Measurements from ENCODE around the gene HSPH1. TPM values are rescaled to one million over a fixed set of nuclear protein-coding genes. Genes with fewer than 3 reads are reported as not detected.

Gene HSPH1
- total and polyA plus RNA-seq, 2 of the 8 experiments (the other 6 are each of a cell fraction or from before 2014, with no cell fraction given) = 14.2 to 145 TPM

DNA sequence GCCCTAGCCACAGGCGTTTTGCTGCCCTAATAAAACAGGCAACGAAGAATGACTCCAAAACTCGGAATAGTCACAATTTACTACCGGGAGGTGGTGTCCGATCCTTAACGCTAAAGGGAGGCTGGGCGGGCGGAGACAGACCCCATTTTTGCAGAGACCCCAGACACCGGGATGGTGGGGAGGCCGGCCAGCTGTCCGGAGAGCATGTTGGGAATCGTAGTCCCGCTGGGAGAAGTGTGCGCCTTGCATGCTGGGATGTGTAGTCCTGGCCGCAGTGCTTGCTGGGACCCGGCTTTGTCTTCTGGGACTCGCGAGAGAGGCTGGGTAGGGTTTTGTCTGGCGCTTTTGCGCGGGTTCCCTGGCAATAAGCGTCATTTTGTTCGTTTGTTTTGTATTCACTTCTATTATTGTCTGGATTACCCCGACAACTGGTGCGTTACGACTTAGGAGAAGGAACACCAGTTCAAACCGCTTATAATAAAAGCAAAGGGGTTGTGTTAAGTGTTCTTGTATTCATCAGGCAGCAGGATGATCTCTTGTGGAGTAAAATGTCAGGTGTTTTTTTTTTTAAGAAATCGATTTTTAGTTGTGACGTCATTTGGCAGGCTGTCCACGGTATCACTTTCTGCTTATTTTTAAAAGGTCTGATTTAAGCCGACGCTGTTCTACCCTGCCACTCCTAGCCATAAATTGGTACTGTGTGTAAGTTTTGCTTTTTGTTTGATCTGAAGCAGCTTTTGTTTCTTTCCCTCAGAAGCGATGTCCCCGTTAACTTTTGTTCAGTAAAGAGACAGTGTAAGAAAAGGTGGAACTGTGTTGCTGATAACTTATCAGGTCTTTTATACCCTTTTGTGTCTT, 676 bp upstream of the HSPH1 start:
- H3K4me2 ChIP-seq (ENCODE audit: insufficient read depth in 1 of 2, low read depth in 2 of 2, low read length in 2 of 2) = peak overlapping the region; percentile 75 to 83
- H3K27me3 ChIP-seq (replicated peaks in 1 of 4; ENCODE audit: control insufficient read depth in 3 of 4, extremely low read depth in 1 of 4, insufficient read depth in 3 of 4, low read length in 3 of 4) = no peaks in the 10 kb centered on the region
- ChIA-PET CTCF (ENCODE audit: partially characterized antibody) (no interaction called here), POLR2A (ENCODE audit: partially characterized antibody) (no interaction called here)
- peaks cover 0 to 13% (median 0%) of the 10 kb centered on the region in 4 experiments; a peak in 2 of 8 replicates for H3K36me3 ChIP-seq (ENCODE audit: control insufficient read depth in 2 of 4, insufficient read depth in 4 of 4, low read length in 3 of 4)
- H3K4ac ChIP-seq (replicated peaks; ENCODE audit: insufficient read length, low read depth, low read length) = no peak overlapping the region
- H4K20me1 ChIP-seq (replicated peaks in 1 of 2; ENCODE audit: control insufficient read depth in 1 of 2, insufficient read depth in 2 of 2, low read length in 2 of 2) = peaks cover 2 to 6% of the 10 kb centered on the region in 2 experiments
- no peaks in the 10 kb centered on the region for H3K79me1 ChIP-seq (ENCODE audit: low read depth, low read length)
- H2BK15ac ChIP-seq (ENCODE audit: low read length) = no peak overlapping the region
- H3K4me1 ChIP-seq (replicated peaks in 1 of 4; ENCODE audit: control insufficient read depth in 3 of 4, insufficient read depth in 4 of 4, low read length in 3 of 4) = peaks cover 0 to 3% (median 0%) of the 10 kb centered on the region in 4 experiments; a peak in 2 of 7 replicates
- no peak overlapping the region for H2BK20ac ChIP-seq (ENCODE audit: low read length)
- H2AFZ ChIP-seq (ENCODE audit: low read length) = peak overlapping the region; percentile 99
- peak; percentile 84 to 95 for DNase-seq (ENCODE audit: low read depth in 1 of 2, low spot score in 2 of 2)
- H3K27ac ChIP-seq (ENCODE audit: low read depth, low read length) = peak overlapping the region; percentile 75
- H2BK5ac ChIP-seq (ENCODE audit: low read depth, low read length) = no peak overlapping the region; the same call in 1 of the 2 replicates
- H2AK5ac ChIP-seq (ENCODE audit: low read depth, low read length) = no peak overlapping the region
- peak overlapping the region; percentile 48 for H3K56ac ChIP-seq (replicated peaks; ENCODE audit: insufficient read length, low read depth, low read length)
- no peak overlapping the region for H4K91ac ChIP-seq (replicated peaks; ENCODE audit: insufficient read length, low read length)
- peak overlapping the region in 3 of 4 experiments; percentile 66 to 92 (median 79); a peak in 6 of 7 replicates for H3K9ac ChIP-seq (replicated peaks in 1 of 4; ENCODE audit: extremely low read depth in 1 of 4, low read depth in 3 of 4, low read length in 3 of 4)
- H4K8ac ChIP-seq (ENCODE audit: extremely low read depth, insufficient read depth, low read length) = peak overlapping the region; percentile 83; the same call in 1 of the 2 replicates
- H3K23ac ChIP-seq (ENCODE audit: insufficient read length) = no peak overlapping the region
- H2BK120ac ChIP-seq (replicated peaks; ENCODE audit: low read depth, low read length) = no peak overlapping the region
- H4K5ac ChIP-seq (ENCODE audit: insufficient read length, low read depth, low read length) = peak overlapping the region; percentile 74
- no peaks in the 10 kb centered on the region for H3K9me3 ChIP-seq (ENCODE audit: insufficient read depth in 2 of 2, low read depth in 1 of 2, low read length in 1 of 2)
- peak; percentile 83 for FAIRE-seq
- 5% methylated on average over 34 of the region's 34 CpGs; no CpG with 5 or more reads in 1 of the 2 experiments for WGBS, 2 experiments (ENCODE audit: extremely low coverage in 1 of 2, insufficient coverage in 1 of 2, insufficient read length in 1 of 2, insufficient replicate concordance in 2 of 2, low coverage in 1 of 2, low lambda C conversion rate in 2 of 2, missing lambda C conversion rate in 1 of 2)
- H3K4me3 ChIP-seq (ENCODE audit: extremely low read depth in 1 of 4, insufficient read depth in 2 of 4, low read depth in 3 of 4, low read length in 4 of 4) = peak overlapping the region; percentile 74 to 86 (median 80)
- H3K18ac ChIP-seq (ENCODE audit: extremely low read depth, low read length) = peak overlapping the region; percentile 42; the same call in 1 of the 2 replicates
- H2BK12ac ChIP-seq (ENCODE audit: low read depth, low read length) = no peak overlapping the region; the same call in 1 of the 2 replicates
- no peaks in the 10 kb centered on the region; the same call in none of the 2 replicates for H3K23me2 ChIP-seq (ENCODE audit: low read depth, low read length)
- no peak overlapping the region for H3K14ac ChIP-seq (ENCODE audit: insufficient read length)
- peaks cover 4 to 34% of the 10 kb centered on the region in 2 experiments; a peak in 3 of 4 replicates for H3K79me2 ChIP-seq (ENCODE audit: control insufficient read depth in 1 of 2, insufficient read depth in 2 of 2, low read length in 2 of 2)
- TF ChIP-seq CHD2 (IDR thresholded peaks at IDR 0.05; ENCODE audit: low read length) (peak; percentile 99), JUND (IDR thresholded peaks at IDR 0.05; ENCODE audit: low read length) (peak; percentile 45; the same call in 1 of the 2 replicates), SAP30 (IDR thresholded peaks at IDR 0.05; ENCODE audit: insufficient read depth, insufficient replicate concordance, low read length) (peak; percentile 95), TEAD4 (IDR thresholded peaks at IDR 0.05; ENCODE audit: low read depth, low read length) (no peak), KDM5A (IDR thresholded peaks at IDR 0.05; ENCODE audit: low read length) (peak; percentile 31; the same call in 1 of the 2 replicates), SP1 (IDR thresholded peaks at IDR 0.05; ENCODE audit: low read depth, low read length) (0 out of 2 replicates have a peak, but pooled peaks have one; percentile 8), TCF12 (IDR thresholded peaks at IDR 0.05; ENCODE audit: low read depth, low read length) (0 out of 2 replicates have a peak, but pooled peaks have one; percentile 50), BRCA1 (IDR thresholded peaks at IDR 0.05; ENCODE audit: low read depth, low read length) (peak; percentile 94), SIN3A (conservative IDR thresholded peaks at IDR 0.05 in 1 of 2, IDR thresholded peaks at IDR 0.05 in 1 of 2; ENCODE audit: low read depth in 1 of 2, low read length in 2 of 2) (peak in 1 of 2 experiments; percentile 97; a peak in 2 of 4 replicates), YY1 (IDR thresholded peaks at IDR 0.05; ENCODE audit: low read depth, low read length) (peak; percentile 42; the same call in 1 of the 2 replicates)
- TF ChIP-seq, protein P1, sequence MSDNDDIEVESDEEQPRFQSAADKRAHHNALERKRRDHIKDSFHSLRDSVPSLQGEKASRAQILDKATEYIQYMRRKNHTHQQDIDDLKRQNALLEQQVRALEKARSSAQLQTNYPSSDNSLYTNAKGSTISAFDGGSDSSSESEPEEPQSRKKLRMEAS (IDR thresholded peaks at IDR 0.05) = no peak

Data from H1 (cell line).